ENCODE results near the gene CTNNA3. TPM values are rescaled to one million over a fixed set of nuclear protein-coding genes. Genes with fewer than 3 reads are reported as not detected.

The CTNNA3 gene
- polyA plus RNA-seq, 3 donors: 0.05 to 0.09 TPM; not detected in 1

DNA sequence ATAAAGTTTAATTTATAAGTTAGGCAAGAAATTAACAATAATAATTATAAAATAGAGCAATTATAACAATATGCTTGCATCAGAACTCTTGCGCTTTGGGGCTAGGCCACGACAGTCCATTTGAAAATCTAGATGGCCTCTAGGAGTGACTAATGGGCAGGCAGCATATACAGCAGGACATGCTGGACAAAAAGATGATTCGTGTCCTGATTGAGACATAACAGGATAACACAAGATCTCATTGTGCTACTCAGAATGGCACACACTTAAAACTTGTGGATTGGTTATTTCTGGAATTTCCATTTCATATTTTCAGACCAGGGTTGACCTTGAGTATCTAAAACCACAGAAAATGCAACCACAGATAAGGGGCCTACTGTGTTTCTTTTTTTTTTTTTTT, 27.5 kb downstream of the CTNNA3 start:
- no peak overlapping the region for H3K27ac ChIP-seq (ENCODE audit: low read depth, low read length)
- WGBS, 3 donors: 86 to 93% (median 88%) methylated on average over 3 of the region's 3 CpGs

DNA sequence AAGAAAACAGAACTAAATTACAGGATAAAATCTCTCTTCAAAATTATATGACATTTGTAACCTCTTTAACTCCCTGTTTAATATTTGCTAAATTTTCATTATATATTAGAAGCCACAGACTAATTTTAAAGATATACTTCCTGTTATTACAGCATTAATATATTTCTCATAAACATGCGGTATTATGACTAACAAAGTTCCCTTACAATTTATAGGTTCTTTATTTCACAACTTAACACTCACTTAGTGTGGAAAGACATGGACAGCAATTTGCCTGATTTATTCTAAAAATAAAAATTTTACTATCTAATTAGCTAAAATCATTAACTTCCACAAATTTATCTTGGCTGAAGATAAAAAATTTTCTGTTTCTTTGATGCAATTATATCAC, 29.0 kb downstream of the CTNNA3 start:
- WGBS, 3 donors: 90 to 93% (median 90%) methylated on average over 1 of the region's 1 CpG
- H3K27ac ChIP-seq (ENCODE audit: low read depth, low read length): no peak overlapping the region

DNA sequence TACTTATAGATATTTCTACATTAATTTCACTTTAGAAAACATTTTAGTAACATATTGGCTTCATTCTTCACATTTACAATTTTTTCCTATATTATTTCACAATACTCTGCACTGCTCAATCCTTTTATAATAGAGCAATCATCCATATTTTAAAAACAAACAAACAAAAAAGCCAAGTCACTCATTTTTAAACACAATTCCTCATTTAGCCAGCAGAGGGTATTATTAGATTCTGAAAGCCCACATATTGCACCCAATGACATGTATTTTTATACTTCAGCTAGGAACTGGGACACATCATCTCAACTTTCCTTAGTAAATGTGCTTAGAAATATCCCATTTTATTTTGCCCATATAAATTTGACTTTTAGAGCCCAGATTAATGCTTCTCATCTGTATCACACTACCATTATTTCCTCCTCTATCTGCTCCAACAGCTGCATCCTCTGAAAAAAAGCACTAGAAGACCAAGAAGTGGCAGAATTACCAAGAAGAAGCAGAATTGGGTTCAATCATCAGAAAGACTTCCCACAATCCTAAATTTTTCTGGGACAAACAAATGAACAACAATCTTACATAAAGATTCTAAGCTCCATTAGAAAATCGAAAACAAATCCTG, 29.5 kb downstream of the CTNNA3 start:
- WGBS, 3 donors: 82 to 94% (median 93%) methylated on average over 1 of the region's 1 CpG
- no peak overlapping the region for H3K27ac ChIP-seq (ENCODE audit: low read depth, low read length)

DNA sequence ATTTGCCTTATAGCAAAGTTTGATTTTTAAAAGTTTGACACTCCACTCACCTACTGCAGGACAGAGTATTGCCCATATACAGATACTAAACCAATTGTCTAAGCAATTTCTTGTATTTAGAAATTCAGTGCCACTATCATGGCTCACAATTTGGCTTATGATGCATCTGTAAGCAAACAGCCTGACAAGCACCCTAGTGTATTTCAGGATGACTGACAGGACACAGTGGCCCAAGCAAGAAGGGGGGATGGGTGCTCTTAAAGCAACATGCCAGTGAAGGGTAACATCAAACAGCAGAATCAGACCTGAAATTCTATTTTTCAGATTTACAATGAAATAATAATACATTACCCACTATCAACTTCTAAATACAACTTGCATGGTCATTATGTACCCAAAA, 30.5 kb downstream of the CTNNA3 start:
- no peak overlapping the region for H3K27ac ChIP-seq (ENCODE audit: low read depth, low read length)

DNA sequence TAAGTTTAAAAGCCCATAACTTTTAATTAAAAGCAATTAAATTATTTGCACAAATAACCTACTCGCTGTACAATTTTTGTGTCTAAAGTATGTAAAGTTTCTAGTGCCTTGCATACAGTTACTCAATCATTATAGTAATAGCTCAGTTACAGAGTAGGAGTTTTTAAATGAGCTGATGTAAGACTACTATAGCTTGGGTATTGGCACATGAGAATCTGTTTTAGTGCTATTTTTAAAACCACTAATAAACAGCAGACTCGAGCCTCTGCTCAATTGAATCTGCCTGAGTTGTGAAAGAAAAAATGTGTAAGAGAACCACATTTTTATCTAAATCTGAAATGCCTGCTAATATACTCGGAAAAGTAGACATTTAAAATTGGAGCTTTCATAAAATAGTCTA, 31.1 kb downstream of the CTNNA3 start:
- H3K27ac ChIP-seq (ENCODE audit: low read depth, low read length): no peak overlapping the region
- 64 to 69% (median 68%) methylated on average over 3 of the region's 3 CpGs for WGBS, 3 donors

DNA sequence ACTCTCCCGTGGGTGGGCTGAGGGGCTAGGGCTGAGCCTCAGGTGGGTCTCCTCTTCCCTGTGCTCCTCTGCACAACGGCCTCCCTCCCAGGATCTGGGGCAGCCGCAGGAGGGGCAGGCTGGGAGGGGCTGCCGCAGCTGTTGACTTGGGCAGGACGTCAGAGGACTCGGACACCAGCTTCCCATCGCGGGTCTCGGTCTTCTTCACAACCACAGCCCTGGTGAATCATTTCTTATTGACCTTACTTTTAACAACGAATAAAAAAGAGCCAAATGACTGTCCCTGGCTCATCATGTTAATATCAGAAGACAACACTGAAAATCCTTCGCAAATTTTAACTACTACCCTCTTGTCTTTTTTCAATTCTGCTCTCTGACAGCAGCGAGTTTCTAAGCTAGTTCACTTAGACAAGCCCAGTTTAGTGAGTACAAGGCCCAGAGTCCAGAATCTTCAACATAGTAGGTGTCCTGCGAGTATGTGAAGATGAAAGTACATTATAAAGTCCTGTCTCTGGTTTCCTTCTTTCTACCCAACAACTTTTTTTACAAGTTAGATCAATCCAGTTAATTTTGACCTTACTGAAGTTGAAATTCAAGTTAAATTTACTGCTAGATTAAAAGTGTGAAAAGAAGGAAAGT, 32.4 kb downstream of the CTNNA3 start:
- H3K27ac ChIP-seq (ENCODE audit: low read depth, low read length): no peak overlapping the region
- WGBS, 3 donors: 65 to 77% (median 75%) methylated on average over 13 of the region's 13 CpGs

DNA sequence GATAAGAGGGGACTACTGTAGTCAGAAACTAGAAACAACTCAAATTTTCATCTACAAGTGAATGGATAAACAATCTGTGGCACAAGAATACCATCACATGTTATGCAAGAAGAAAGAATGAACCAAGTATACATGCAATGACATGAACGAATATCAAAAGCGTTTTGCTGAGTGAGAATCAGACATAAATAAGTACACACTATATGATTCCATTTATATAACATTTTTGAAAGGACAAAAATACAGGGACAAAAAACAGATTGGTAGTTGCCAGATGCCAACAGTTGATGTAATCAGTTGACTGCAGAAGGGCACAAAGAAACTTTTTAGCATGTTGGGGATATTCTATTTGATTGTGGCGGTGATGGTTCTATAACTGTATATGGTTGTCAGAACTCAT, 33.6 kb downstream of the CTNNA3 start:
- WGBS, 3 donors: 89 to 92% (median 91%) methylated on average over 3 of the region's 3 CpGs
- H3K27ac ChIP-seq (ENCODE audit: low read depth, low read length): no peak overlapping the region

DNA sequence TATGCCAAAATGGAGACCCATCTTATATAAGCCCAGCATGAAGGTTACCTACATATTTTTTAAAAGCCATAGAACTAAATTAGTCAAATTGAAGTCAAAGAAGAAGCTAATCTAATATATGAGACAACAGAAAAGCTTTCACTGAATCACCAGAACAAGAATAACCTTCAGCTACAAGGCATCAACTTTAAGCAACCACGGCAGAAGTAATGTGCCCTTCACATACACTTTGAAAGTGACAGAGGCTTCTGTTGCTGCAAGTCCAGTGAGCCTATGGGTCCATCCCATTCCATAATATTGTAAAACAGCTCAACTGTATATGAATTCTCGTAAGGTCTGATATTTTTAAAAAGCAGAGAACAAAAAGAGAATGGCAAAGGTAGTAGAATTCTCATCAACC, 36.5 kb downstream of the CTNNA3 start:
- 61 to 86% (median 85%) methylated on average over 2 of the region's 2 CpGs for WGBS, 3 donors
- no peak overlapping the region for H3K27ac ChIP-seq (ENCODE audit: low read depth, low read length)

DNA sequence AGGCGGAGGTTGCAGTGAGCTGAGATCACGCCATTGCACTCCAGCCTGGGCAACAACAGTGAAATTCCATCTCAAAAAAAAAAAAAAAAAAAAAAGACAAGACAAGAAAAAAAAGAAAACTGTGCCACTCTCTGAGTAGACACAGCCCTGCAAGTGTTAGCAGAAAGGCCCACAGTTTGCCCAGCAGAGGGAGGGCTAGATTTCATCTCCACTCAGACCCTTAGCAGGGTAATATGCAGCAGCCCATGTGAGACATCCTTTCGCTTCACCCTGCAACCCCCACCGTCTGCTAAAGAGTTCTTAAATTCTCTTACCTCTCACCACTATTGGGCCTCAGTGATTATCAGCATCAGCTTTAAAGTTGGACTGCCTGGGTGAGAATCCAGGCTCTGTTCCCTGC, 38.2 kb downstream of the CTNNA3 start:
- WGBS, 3 donors: 77 to 93% (median 80%) methylated on average over 4 of the region's 4 CpGs

DNA sequence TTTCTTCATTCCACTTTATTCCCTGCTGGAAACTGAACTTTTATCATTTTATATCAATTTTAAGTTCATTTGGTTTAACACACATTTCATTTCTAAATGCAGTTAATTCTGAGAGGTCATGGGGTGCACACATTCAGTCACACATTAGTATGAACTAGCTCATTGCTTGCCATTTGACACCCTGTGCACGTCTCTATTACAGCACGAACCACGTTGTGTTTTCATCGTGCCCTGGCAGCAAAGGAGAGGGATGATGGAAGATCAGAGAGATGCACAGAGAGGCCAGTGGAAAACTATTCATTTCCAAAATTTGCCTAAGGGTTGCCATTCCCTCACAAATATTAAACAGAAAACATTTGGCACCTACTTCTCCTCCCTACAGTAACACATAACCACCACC, 45.4 kb downstream of the CTNNA3 start:
- 77 to 88% (median 79%) methylated on average over 4 of the region's 4 CpGs for WGBS, 3 donors
- no peak overlapping the region for H3K27ac ChIP-seq (ENCODE audit: low read depth, low read length)

More for the DNA sequence above, 38.2 kb downstream of the CTNNA3 start:
- no peak overlapping the region for H3K27ac ChIP-seq (ENCODE audit: low read depth, low read length)

DNA sequence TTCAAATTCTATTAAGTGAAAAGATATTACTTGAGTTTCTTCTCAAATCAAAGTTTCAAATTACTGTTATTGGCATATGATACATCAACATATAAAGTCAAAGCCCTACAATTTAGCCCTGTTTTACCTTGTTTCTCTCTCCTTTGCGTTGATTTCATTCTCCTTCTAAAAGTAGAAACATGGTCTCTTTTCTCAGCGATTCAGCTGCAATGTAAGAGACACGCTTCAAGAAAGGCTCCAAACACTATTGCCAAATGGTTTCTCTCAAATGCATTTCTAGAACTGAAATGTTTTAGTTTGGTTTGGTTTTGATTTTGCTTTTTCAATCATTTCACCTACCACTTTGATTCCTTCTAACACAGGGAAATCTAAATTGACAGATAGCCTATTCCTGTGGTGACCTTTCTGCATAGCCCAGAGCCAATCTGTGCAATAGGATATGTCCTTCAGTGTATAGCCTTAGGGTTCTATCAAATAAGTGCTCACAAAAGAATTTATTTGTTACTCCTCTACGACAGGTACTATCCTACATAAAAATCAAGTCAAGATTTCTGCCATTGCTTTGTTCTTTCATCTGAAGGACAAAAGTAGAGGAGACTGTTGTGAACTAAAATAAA, 47.3 kb downstream of the CTNNA3 start:
- H3K27ac ChIP-seq (ENCODE audit: low read depth, low read length): no peak overlapping the region
- WGBS, 3 donors: 86 to 90% (median 90%) methylated on average over 4 of the region's 4 CpGs

DNA sequence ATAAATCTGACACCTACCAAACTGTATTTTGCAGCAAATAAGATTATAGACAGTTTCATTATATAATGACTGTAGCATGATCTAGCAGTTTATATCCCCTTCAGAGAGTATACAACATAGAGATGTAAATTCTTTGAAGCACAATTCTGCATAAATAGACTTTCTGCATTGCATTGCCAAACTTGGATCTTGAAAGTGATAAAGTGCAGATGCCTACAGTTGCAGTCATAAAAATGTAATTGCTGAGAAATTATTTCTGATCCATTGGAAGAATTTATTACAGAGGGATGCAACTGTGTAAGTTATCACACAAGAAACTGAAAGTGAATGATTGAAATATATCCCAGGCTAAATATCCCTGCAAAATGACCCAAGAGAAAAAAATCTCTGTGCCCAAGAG, 65.1 kb downstream of the CTNNA3 start:
- no peak overlapping the region for H3K27ac ChIP-seq (ENCODE audit: low read depth, low read length)

DNA sequence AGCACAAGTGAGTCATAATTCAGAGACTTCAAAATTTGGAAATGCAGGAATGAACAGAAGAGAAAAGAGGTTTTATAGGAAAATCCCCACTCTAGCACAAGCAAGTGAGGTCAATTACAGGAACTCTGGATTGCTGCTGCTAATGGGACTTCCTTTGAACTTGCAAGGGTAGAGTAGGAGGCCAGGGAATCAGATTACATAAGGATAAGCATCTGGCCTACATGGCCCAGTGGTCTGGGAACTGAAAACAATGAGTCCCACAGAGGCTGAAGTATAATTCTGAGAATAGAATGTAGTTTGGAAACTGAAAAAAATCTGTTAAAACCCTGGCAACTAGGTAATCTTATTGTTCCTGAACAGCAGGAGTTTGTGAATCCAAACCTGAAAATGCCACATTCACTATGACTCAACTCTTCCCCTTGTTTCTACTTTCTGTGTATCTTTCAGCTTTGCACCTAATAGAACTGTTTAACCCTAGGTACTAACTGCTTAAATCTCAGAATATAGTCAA, 66.5 kb downstream of the CTNNA3 start:
- no peak overlapping the region for H3K27ac ChIP-seq (ENCODE audit: low read depth, low read length)

DNA sequence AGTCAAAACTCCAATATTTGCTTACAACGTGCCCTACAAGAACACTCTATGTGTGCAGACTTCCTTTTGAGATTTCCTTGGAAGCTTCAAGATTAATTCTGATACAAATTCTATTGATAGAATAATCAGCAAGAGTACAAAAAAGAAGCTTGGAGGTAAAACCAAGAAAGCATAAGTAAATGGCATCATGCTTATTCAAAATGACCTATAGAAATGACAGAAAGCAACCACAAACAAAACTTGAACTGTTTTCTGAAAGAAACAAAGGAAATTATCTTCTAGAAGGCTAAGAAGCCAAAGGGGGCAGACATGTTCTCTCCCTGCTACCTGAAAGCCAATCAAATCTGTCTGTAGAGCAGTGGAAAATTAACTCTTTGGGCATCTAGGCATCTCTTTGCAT, 73.0 kb downstream of the CTNNA3 start:
- no peak overlapping the region for H3K27ac ChIP-seq (ENCODE audit: low read depth, low read length)
- WGBS, 3 donors: 57 to 68% (median 66%) methylated on average over 1 of the region's 1 CpG

DNA sequence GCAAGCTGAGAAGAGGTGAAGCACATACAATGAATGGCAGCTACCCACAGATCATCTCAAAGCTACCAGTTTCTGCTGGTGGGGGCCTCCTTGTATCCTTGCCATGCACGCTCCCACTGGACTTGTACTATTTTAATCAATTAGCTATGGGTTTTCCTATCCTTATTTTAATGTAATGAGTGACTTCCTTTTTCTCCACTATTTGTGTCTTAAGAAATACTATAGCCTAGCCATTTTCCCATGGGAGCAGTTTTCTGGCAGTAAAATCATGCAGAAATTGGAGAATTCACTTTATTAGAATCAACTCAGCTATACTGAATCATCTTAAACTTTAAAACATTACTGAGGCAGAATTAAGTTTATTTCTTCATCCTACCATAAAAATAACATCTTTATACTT, 73.5 kb downstream of the CTNNA3 start:
- H3K27ac ChIP-seq (ENCODE audit: low read depth, low read length): no peak overlapping the region
- WGBS, 3 donors: 67 to 83% (median 77%) methylated on average over 1 of the region's 1 CpG

DNA sequence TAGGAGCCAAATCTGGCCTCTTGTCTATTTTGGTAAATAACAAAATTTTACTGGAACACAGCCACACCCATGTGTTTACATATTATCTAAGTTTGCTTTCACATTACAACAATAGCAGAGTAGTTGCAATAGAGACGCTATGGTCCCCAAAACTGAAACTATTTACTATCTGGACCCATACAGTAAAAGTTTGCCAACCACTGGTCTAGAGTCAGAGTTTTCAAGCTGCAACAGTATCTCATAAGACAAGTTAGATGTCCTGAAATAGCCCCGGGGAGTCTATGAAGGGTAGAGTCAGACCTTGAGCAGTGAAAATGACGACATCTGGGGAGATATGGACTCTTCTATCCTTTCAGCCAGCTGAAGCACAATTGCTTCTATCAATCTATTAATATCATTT, 74.2 kb downstream of the CTNNA3 start:
- H3K27ac ChIP-seq (ENCODE audit: low read depth, low read length): no peak overlapping the region
- WGBS, 3 donors: 65 to 77% (median 67%) methylated on average over 3 of the region's 3 CpGs

DNA sequence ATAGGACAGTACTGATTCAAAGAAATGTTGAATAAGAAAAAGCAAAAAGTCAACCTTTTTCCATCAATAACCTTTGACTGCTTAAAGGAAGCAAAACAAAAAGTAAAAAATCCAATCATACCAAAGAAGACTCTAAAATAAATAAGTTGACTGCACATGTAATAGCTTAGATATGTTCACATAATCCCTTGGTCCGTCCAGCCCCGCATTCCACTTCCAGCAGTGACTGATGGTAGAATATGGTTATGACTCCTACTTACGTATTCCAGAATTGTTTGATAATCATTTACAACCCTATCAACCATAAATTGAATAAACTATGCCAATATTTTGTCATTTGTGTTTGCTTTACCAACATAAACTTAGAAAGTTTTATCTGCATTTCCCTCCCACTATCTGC, 77.9 kb downstream of the CTNNA3 start:
- H3K27ac ChIP-seq (ENCODE audit: low read depth, low read length): no peak overlapping the region
- WGBS, 3 donors: 53 to 69% (median 68%) methylated on average over 3 of the region's 3 CpGs

DNA sequence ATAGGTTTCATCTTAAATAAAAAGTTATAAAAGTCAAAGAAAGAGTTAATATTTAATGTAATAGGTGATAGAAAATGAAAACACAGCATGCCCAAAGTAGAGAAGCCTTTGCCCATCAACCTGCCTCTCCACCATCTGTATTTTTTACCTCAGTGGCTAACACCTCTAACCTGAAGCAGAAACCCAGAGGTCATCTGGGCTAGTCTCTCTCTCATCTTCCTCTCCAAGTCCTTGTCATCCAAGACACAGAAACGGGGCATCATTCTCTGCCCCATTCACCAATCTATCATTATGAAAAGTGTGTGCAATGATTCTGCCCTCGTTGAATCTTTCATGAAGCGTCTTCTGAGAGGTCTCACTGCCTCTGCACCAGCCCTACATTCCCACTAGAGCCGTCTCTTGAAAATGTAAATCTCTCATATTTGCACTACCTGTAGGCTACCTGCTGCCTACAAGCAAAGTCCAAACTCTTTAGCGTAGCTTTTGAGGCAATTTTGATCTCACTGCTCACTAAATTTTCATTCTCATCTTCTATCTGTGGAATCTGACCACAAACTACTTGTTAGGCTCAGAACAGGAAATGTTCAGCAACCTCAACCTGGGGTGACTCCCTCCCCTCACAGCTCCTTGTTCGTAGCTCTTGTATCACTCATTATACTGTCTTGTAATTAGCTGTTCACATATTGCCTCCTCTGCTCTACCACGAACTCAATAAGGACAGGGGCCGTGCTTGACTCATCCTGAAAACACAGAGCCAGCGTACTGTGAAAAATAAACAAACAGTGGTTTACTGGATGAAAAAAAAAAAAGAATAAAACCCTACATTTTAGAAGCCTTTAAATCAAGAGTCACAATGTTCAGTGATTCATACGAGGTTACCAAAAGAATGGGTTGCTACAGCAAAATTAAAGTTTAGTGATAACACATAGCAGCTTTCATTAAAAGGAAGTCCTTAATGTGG, 83.1 kb downstream of the CTNNA3 start:
- WGBS, 3 donors: 68 to 74% (median 69%) methylated on average over 10 of the region's 10 CpGs
- no peak overlapping the region for H3K27ac ChIP-seq (ENCODE audit: low read depth, low read length)

DNA sequence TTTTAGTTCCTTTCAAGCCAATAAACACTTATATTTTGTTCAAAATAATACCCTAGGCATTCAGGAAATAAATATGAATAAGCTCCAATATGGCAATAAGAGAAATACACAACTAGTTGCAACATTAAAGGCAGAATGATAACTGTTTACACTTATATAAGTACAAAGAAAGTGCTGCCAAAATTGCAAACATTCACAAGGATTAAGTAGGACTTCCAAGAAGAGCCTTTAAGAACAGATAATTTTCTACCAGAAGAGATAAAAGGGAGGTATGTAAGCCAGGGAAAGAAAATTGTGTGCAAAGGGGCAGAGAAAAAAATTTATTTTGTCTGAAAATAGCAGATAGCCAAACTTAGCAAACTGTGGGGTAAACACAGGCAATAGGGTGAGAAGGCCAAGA, 83.8 kb downstream of the CTNNA3 start:
- H3K27ac ChIP-seq (ENCODE audit: low read depth, low read length): no peak overlapping the region

Measured in adipose tissue (tissue), 3 donors.